ENCODE results near the gene ADAMTS15.

ADAMTS15 gene

GRCh38 chr11:130418210-130418609, 30.2 kb upstream of the ADAMTS15 start:
- no peak for DNase-seq (ENCODE audit: extremely low read depth, low read depth)
- H3K4me3 ChIP-seq (replicated peaks; ENCODE audit: low read depth, low read length), result no peak overlapping the region
- no peak for TF ChIP-seq CTCF (IDR thresholded peaks at IDR 0.05; ENCODE audit: low read depth, low read length, missing control alignments)

GRCh38 chr11:130418756-130419155, 29.7 kb upstream of the ADAMTS15 start:
- no peak overlapping the region for H3K4me3 ChIP-seq (replicated peaks; ENCODE audit: low read depth, low read length)
- no peak for DNase-seq (ENCODE audit: extremely low read depth, low read depth)
- TF ChIP-seq CTCF (IDR thresholded peaks at IDR 0.05; ENCODE audit: low read depth, low read length, missing control alignments), result no peak

GRCh38 chr11:130420478-130421198, 27.8 kb upstream of the ADAMTS15 start:
- DNase-seq (ENCODE audit: extremely low read depth, low read depth), result no peak
- no peak overlapping the region for H3K4me3 ChIP-seq (replicated peaks; ENCODE audit: low read depth, low read length)
- TF ChIP-seq CTCF (IDR thresholded peaks at IDR 0.05; ENCODE audit: low read depth, low read length, missing control alignments), result no peak

GRCh38 chr11:130421199-130421585, 27.3 kb upstream of the ADAMTS15 start:
- TF ChIP-seq CTCF (IDR thresholded peaks at IDR 0.05; ENCODE audit: low read depth, low read length, missing control alignments), result no peak
- no peak overlapping the region for H3K4me3 ChIP-seq (replicated peaks; ENCODE audit: low read depth, low read length)
- no peak for DNase-seq (ENCODE audit: extremely low read depth, low read depth)

- TF ChIP-seq CTCF (IDR thresholded peaks at IDR 0.05; ENCODE audit: low read depth, low read length, missing control alignments), result no peak
- DNase-seq (ENCODE audit: extremely low read depth, low read depth), result no peak
Observed at GRCh38 chr11:130421697-130422096, 26.7 kb upstream of the ADAMTS15 start.

GRCh38 chr11:130422251-130422995, 26.0 kb upstream of the ADAMTS15 start:
- DNase-seq (ENCODE audit: extremely low read depth, low read depth), result no peak
- H3K4me3 ChIP-seq (replicated peaks; ENCODE audit: low read depth, low read length), result no peak overlapping the region
- no peak for TF ChIP-seq CTCF (IDR thresholded peaks at IDR 0.05; ENCODE audit: low read depth, low read length, missing control alignments)

More at GRCh38 chr11:130421697-130422096, 26.7 kb upstream of the ADAMTS15 start:
- no peak overlapping the region for H3K4me3 ChIP-seq (replicated peaks; ENCODE audit: low read depth, low read length)
